K562 (cell line): ENCODE measurements around the gene HNRNPLL. TPM values are rescaled to one million over a fixed set of nuclear protein-coding genes. Genes with fewer than 3 reads are reported as not detected.

Experiments
- CCNT2 ChIP-seq: IDR thresholded peaks from 2 replicates; pipeline ENCODE4 v1.6.1; 2011; ENCODE audit warnings: borderline replicate concordance, low read depth, mild to moderate bottlenecking, moderate library complexity, mixed read lengths, low read length; ENCODE audit not compliant: insufficient read length; ENCODE audit errors: extremely low read depth
- CREB3 ChIP-seq: fragments of 450-650 bp; conservative IDR thresholded peaks from 2 replicates; pipeline ENCODE4 v1.6.1; 2016; ENCODE audit warnings: missing genetic modification characterization, low read depth, mild to moderate bottlenecking, missing compliant biosample characterization, moderate library complexity
- DPF2 ChIP-seq: fragments of 450-650 bp; IDR thresholded peaks from 2 replicates; pipeline ENCODE4 v1.6.1; 2016
- MAX ChIP-seq: sonication (generic); formaldehyde crosslinking; IDR thresholded peaks from 2 replicates; pipeline ENCODE4 v1.9.0; 2022; ENCODE audit warnings: mild to moderate bottlenecking, missing genetic modification reagents
- NFRKB ChIP-seq: fragments of 450-650 bp; IDR thresholded peaks from 2 replicates; pipeline ENCODE4 v1.6.1; 2016; ENCODE audit warnings: low read depth
- ZNF23 ChIP-seq: fragments of 250-450 bp; sonication (Bioruptor Pico); IDR thresholded peaks from 2 replicates; pipeline ENCODE4 v1.4.0; 2020; ENCODE audit warnings: mild to moderate bottlenecking
- polyA plus RNA-seq, 8 experiments: library from polyadenylated mRNA; depleted of rRNA in 4 of 8; stranded (reverse) in 5 of 8; unstranded in 3 of 8; fragments of >200 nt; fragmentation: Nextera tagmentation in 2 of 8; fragmentation: Illumina TruSeq in 1 of 8; extraction: Ambion mirVana in 2 of 8; extraction: Trizol in 1 of 8; gene quantifications; 2 replicates each; pipeline versions ENCODE4 v1.2.1 to v1.2.3, GENCODE V29; 2011 to 2014; ENCODE audit warnings: inconsistent platforms in 1 of 8, missing spikeins in 1 of 8
- total RNA-seq, 7 experiments: library from RNA; depleted of rRNA in 6 of 7; stranded (reverse); fragments of >200 nt in 6 of 7; fragmentation: Illumina TruSeq in 2 of 7; extraction: Trizol in 2 of 7; gene quantifications; 2 replicates each; pipeline versions ENCODE4 v1.2.1 to v1.2.3, GENCODE V29; 2011 to 2021; ENCODE audit warnings: low replicate concordance in 1 of 7
- TF ChIP-seq, protein P1 (sequence below): sonication (generic); formaldehyde crosslinking; IDR thresholded peaks from 2 replicates; pipeline ENCODE4 v1.8.1; 2023; ENCODE audit warnings: mild to moderate bottlenecking, missing genetic modification reagents
- TF ChIP-seq, protein P2 (sequence below): fragments of 450-650 bp; IDR thresholded peaks from 2 replicates; pipeline ENCODE4 v1.6.1; 2018; ENCODE audit warnings: mild to moderate bottlenecking, low read depth; ENCODE audit not compliant: partially characterized antibody
- TF ChIP-seq, protein P3 (sequence below), 2 experiments: fragments of 450-650 bp; conservative IDR thresholded peaks; 2 replicates each; pipeline ENCODE4 v1.6.1; 2017; ENCODE audit warnings: mild to moderate bottlenecking in 2 of 2, moderate library complexity in 2 of 2
- TF ChIP-seq, protein P4 (sequence below), 2 experiments: fragments of 450-650 bp; formaldehyde crosslinking in 1 of 2; IDR thresholded peaks; 2 replicates each; pipeline versions ENCODE4 v1.4.0 to v1.6.1; 2014 to 2020; ENCODE audit warnings: mild to moderate bottlenecking in 2 of 2, borderline replicate concordance in 1 of 2, low read depth in 1 of 2

Gene HNRNPLL
- total and polyA plus RNA-seq, 9 of the 15 experiments (the other 6 are each of a cell fraction or from before 2014, with no cell fraction given), result 19.8 to 135 (median 57.8) TPM

GRCh38 chr2:38535744-38536506 is 66.8 kb downstream of the HNRNPLL start (continued):
- TF ChIP-seq, protein P1, sequence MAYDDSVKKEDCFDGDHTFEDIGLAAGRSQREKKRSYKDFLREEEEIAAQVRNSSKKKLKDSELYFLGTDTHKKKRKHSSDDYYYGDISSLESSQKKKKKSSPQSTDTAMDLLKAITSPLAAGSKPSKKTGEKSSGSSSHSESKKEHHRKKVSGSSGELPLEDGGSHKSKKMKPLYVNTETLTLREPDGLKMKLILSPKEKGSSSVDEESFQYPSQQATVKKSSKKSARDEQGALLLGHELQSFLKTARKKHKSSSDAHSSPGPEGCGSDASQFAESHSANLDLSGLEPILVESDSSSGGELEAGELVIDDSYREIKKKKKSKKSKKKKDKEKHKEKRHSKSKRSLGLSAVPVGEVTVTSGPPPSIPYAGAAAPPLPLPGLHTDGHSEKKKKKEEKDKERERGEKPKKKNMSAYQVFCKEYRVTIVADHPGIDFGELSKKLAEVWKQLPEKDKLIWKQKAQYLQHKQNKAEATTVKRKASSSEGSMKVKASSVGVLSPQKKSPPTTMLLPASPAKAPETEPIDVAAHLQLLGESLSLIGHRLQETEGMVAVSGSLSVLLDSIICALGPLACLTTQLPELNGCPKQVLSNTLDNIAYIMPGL (CRISPR knock-in tag), result 0 out of 2 replicates have a peak, but pooled peaks have one; percentile 42
- TF ChIP-seq NFRKB (no peak), DPF2 (0 out of 2 replicates have a peak, but pooled peaks have one; percentile 18), MAX (CRISPR knock-in tag) (peak; percentile 18; the same call in 1 of the 2 replicates), CCNT2 (peak; percentile 54), ZNF23 (CRISPR knock-in tag) (no peak), CREB3 (tag) (no peak)
- TF ChIP-seq, protein P2, sequence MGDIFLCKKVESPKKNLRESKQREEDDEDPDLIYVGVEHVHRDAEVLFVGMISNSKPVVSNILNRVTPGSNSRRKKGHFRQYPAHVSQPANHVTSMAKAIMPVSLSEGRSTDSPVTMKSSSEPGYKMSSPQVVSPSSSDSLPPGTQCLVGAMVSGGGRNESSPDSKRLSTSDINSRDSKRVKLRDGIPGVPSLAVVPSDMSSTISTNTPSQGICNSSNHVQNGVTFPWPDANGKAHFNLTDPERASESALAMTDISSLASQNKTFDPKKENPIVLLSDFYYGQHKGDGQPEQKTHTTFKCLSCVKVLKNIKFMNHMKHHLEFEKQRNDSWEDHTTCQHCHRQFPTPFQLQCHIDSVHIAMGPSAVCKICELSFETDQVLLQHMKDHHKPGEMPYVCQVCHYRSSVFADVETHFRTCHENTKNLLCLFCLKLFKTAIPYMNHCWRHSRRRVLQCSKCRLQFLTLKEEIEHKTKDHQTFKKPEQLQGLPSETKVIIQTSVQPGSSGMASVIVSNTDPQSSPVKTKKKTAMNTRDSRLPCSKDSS, result no peak
- TF ChIP-seq, protein P3, sequence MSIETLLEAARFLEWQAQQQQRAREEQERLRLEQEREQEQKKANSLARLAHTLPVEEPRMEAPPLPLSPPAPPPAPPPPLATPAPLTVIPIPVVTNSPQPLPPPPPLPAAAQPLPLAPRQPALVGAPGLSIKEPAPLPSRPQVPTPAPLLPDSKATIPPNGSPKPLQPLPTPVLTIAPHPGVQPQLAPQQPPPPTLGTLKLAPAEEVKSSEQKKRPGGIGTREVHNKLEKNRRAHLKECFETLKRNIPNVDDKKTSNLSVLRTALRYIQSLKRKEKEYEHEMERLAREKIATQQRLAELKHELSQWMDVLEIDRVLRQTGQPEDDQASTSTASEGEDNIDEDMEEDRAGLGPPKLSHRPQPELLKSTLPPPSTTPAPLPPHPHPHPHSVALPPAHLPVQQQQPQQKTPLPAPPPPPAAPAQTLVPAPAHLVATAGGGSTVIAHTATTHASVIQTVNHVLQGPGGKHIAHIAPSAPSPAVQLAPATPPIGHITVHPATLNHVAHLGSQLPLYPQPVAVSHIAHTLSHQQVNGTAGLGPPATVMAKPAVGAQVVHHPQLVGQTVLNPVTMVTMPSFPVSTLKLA (conservative IDR thresholded peaks at IDR 0.05), result 0 out of 4 replicates have a peak, but pooled peaks of 1 of the 2 experiments have one; percentile 21
- TF ChIP-seq, protein P4, sequence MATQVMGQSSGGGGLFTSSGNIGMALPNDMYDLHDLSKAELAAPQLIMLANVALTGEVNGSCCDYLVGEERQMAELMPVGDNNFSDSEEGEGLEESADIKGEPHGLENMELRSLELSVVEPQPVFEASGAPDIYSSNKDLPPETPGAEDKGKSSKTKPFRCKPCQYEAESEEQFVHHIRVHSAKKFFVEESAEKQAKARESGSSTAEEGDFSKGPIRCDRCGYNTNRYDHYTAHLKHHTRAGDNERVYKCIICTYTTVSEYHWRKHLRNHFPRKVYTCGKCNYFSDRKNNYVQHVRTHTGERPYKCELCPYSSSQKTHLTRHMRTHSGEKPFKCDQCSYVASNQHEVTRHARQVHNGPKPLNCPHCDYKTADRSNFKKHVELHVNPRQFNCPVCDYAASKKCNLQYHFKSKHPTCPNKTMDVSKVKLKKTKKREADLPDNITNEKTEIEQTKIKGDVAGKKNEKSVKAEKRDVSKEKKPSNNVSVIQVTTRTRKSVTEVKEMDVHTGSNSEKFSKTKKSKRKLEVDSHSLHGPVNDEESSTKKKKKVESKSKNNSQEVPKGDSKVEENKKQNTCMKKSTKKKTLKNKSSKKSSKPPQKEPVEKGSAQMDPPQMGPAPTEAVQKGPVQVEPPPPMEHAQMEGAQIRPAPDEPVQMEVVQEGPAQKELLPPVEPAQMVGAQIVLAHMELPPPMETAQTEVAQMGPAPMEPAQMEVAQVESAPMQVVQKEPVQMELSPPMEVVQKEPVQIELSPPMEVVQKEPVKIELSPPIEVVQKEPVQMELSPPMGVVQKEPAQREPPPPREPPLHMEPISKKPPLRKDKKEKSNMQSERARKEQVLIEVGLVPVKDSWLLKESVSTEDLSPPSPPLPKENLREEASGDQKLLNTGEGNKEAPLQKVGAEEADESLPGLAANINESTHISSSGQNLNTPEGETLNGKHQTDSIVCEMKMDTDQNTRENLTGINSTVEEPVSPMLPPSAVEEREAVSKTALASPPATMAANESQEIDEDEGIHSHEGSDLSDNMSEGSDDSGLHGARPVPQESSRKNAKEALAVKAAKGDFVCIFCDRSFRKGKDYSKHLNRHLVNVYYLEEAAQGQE (IDR thresholded peaks at IDR 0.05; ENCODE audit: borderline replicate concordance), result peak; percentile 88
- TF ChIP-seq, protein P4 (CRISPR knock-in tag; IDR thresholded peaks at IDR 0.05; ENCODE audit: low read depth), result 0 out of 2 replicates have a peak, but pooled peaks have one; percentile 41
